Liver (tissue), 9 donors: ENCODE data around the gene COL4A1. TPM values are rescaled to one million over a fixed set of nuclear protein-coding genes. Genes with fewer than 3 reads are reported as not detected.

ENCODE experiments used
- DNase-seq: peaks from one replicate; pipeline ENCODE4 v3.0.0-alpha.2; 2017; ENCODE audit warnings: low spot score
- H3K27ac ChIP-seq, 2 donors: one replicate each; pipeline ENCODE4 v1.7.0; 2013; ENCODE audit warnings: inconsistent platforms in 2 of 2, low read length in 2 of 2, control low read depth in 1 of 2, low read depth in 1 of 2, mild to moderate bottlenecking in 1 of 2
- H3K27me3 ChIP-seq, 4 donors: one replicate each; pipeline versions ENCODE4 v1.6.1 to v1.7.0; 2013; ENCODE audit warnings: low read length in 3 of 4, inconsistent platforms in 1 of 4, mild to moderate bottlenecking in 1 of 4, moderate library complexity in 1 of 4; ENCODE audit not compliant: control insufficient read depth in 4 of 4, insufficient read depth in 4 of 4
- H3K36me3 ChIP-seq, 4 donors: one replicate each; pipeline versions ENCODE4 v1.6.1 to v1.7.0; 2013; ENCODE audit warnings: low read length in 3 of 4, mild to moderate bottlenecking in 3 of 4, low read depth in 1 of 4, moderate library complexity in 1 of 4; ENCODE audit not compliant: control insufficient read depth in 4 of 4, insufficient read depth in 3 of 4
- H3K4me1 ChIP-seq, 4 donors: one replicate each; pipeline versions ENCODE4 v1.6.1 to v1.7.0; 2013; ENCODE audit warnings: low read length in 3 of 4, mild to moderate bottlenecking in 3 of 4, moderate library complexity in 1 of 4; ENCODE audit not compliant: control insufficient read depth in 4 of 4, insufficient read depth in 4 of 4
- H3K4me3 ChIP-seq, 3 donors: one replicate each; pipeline versions ENCODE4 v1.6.1 to v1.7.0; 2013; ENCODE audit warnings: low read length in 3 of 3, control low read depth in 1 of 3, low read depth in 1 of 3, mild to moderate bottlenecking in 1 of 3
- H3K9ac ChIP-seq, 2 donors: one replicate each; pipeline ENCODE4 v1.7.0; 2013; ENCODE audit warnings: low read length in 2 of 2, mild to moderate bottlenecking in 2 of 2, moderate library complexity in 2 of 2, control low read depth in 1 of 2, low read depth in 1 of 2
- H3K9me3 ChIP-seq, 4 donors: one replicate each; pipeline versions ENCODE4 v1.6.1 to v1.7.0; 2013; ENCODE audit warnings: low read length in 3 of 4; ENCODE audit not compliant: control insufficient read depth in 4 of 4
- ATF3 ChIP-seq: IDR thresholded peaks from 2 replicates; pipeline ENCODE4 v1.6.1; 2016; ENCODE audit warnings: antibody characterized with exemption
- CTCF ChIP-seq: fragments of 150-350 bp; IDR thresholded peaks from 2 replicates; pipeline ENCODE4 v1.5.1; 2017; ENCODE audit warnings: improper control_type of control experiment, low read depth, low read length; ENCODE audit not compliant: missing input control
- EGR1 ChIP-seq, 2 donors: IDR thresholded peaks; 2 replicates each; pipeline ENCODE4 v1.6.1; 2016 to 2018; ENCODE audit warnings: antibody characterized with exemption in 2 of 2, low read depth in 2 of 2
- FOXA1 ChIP-seq: IDR thresholded peaks from 2 replicates; pipeline ENCODE4 v1.6.1; 2016; ENCODE audit warnings: antibody characterized with exemption
- GABPA ChIP-seq, 2 donors: IDR thresholded peaks in 1 of 2; conservative IDR thresholded peaks in 1 of 2; 2 replicates each; pipeline ENCODE4 v1.6.1; 2016; ENCODE audit warnings: antibody characterized with exemption in 2 of 2, mild to moderate bottlenecking in 1 of 2, moderate library complexity in 1 of 2
- HNF4G ChIP-seq: IDR thresholded peaks from 2 replicates; pipeline ENCODE4 v1.6.1; 2016; ENCODE audit warnings: antibody characterized with exemption
- MAX ChIP-seq: IDR thresholded peaks from 2 replicates; pipeline ENCODE4 v1.6.1; 2016; ENCODE audit warnings: antibody characterized with exemption
- NR2F2 ChIP-seq: IDR thresholded peaks from 2 replicates; pipeline ENCODE4 v1.6.1; 2016; ENCODE audit warnings: antibody characterized with exemption
- RAD21 ChIP-seq, 2 donors: IDR thresholded peaks; 2 replicates each; pipeline ENCODE4 v1.6.1; 2016; ENCODE audit warnings: antibody characterized with exemption in 2 of 2, mild to moderate bottlenecking in 2 of 2
- REST ChIP-seq: IDR thresholded peaks from 2 replicates; pipeline ENCODE4 v1.6.1; 2016; ENCODE audit warnings: antibody characterized with exemption, mild to moderate bottlenecking
- RXRA ChIP-seq, 2 donors: IDR thresholded peaks; 2 replicates each; pipeline ENCODE4 v1.6.1; 2017 to 2018; ENCODE audit warnings: antibody characterized with exemption in 2 of 2, mild to moderate bottlenecking in 1 of 2
- YY1 ChIP-seq: IDR thresholded peaks from 2 replicates; pipeline ENCODE4 v1.6.1; 2016; ENCODE audit warnings: antibody characterized with exemption, mild to moderate bottlenecking
- ZBTB33 ChIP-seq: IDR thresholded peaks from 2 replicates; pipeline ENCODE4 v1.6.1; 2016; ENCODE audit warnings: antibody characterized with exemption
- WGBS: extraction: QIAGEN DNeasy Blood & Tissue Kit; methylation state at CpG from one replicate; pipeline ENCODE4 v1.1.7; 2013; 5-methylcytosine and 5-hydroxymethylcytosine counted together
- polyA plus RNA-seq, 2 donors: library from polyadenylated mRNA; stranded (reverse) in 1 of 2; unstranded in 1 of 2; fragments of 200-250 nt in 1 of 2; fragments of >200 nt in 1 of 2; fragmentation: Nextera tagmentation in 1 of 2; extraction: Ambion mirVana in 1 of 2; gene quantifications; one replicate each; pipeline versions ENCODE4 v1.2.1 to v1.2.3, GENCODE V29; 2013 to 2015
- total RNA-seq, 2 donors: library from RNA; depleted of rRNA; stranded (reverse); fragments of >200 nt; gene quantifications; one replicate each; pipeline ENCODE4 v1.2.3, GENCODE V29; 2014
- donor health status: healthy.
- donor health status: healthy.
- donor health status: healthy.
- donor health status: healthy.
- donor health status: healthy.

The COL4A1 gene
- total and polyA plus RNA-seq, 4 donors = 5.0 to 68.5 (median 37.9) TPM

GRCh38 chr13:110231348-110232047, 75.5 kb downstream of the COL4A1 start:
- no peak overlapping the region for H3K4me3 ChIP-seq
- TF ChIP-seq RXRA (IDR thresholded peaks at IDR 0.05) (no peak), GABPA (IDR thresholded peaks at IDR 0.05 in 1 of 2, conservative IDR thresholded peaks at IDR 0.05 in 1 of 2) (no peak), FOXA1 (no peak), YY1 (no peak), ZBTB33 (no peak), HNF4G (no peak)
- 83% methylated on average over 16 of the region's 16 CpGs for WGBS
- DNase-seq = no peak
- no peak overlapping the region for H3K9ac ChIP-seq
- H3K27me3 ChIP-seq = no peaks in the 10 kb centered on the region
- no peak overlapping the region for H3K27ac ChIP-seq
- H3K36me3 ChIP-seq = no peaks in the 10 kb centered on the region
- H3K4me1 ChIP-seq = peaks cover 0 to 2% (median 0%) of the 10 kb centered on the region in 4 donors
- no peaks in the 10 kb centered on the region for H3K9me3 ChIP-seq

- H3K27me3 ChIP-seq = no peaks in the 10 kb centered on the region
- H3K9ac ChIP-seq = no peak overlapping the region
- H3K9me3 ChIP-seq = no peaks in the 10 kb centered on the region
- peaks cover 0 to 2% (median 0%) of the 10 kb centered on the region in 4 donors for H3K4me1 ChIP-seq
- no peak overlapping the region for H3K4me3 ChIP-seq
- DNase-seq = no peak
- TF ChIP-seq ATF3 (no peak), RXRA (IDR thresholded peaks at IDR 0.05) (no peak), EGR1 (IDR thresholded peaks at IDR 0.05; ENCODE audit: low read depth in 2 of 2) (no peak), MAX (no peak), GABPA (IDR thresholded peaks at IDR 0.05 in 1 of 2, conservative IDR thresholded peaks at IDR 0.05 in 1 of 2) (no peak), NR2F2 (no peak), YY1 (no peak)
- WGBS = 74% methylated on average over 18 of the region's 18 CpGs
- H3K36me3 ChIP-seq = no peaks in the 10 kb centered on the region
- no peak overlapping the region for H3K27ac ChIP-seq
These were observed 76.2 kb downstream of the COL4A1 start for GRCh38 chr13:110230661-110231347.

GRCh38 chr13:110229905-110230563, 76.9 kb downstream of the COL4A1 start:
- Histone ChIP-seq H3K9ac (no peak overlapping the region), H3K27me3 (no peaks in the 10 kb centered on the region), H3K4me1 (peaks cover 0 to 2% (median 0%) of the 10 kb centered on the region in 4 donors), H3K4me3 (no peak overlapping the region), H3K27ac (no peak overlapping the region), H3K36me3 (no peaks in the 10 kb centered on the region), H3K9me3 (no peaks in the 10 kb centered on the region)
- DNase-seq = no peak
- 81% methylated on average over 16 of the region's 16 CpGs for WGBS
- TF ChIP-seq REST = no peak
- no peak for TF ChIP-seq MAX
- no peak for TF ChIP-seq RXRA (IDR thresholded peaks at IDR 0.05)
- TF ChIP-seq ZBTB33 = no peak
- TF ChIP-seq FOXA1 = no peak
- no peak for TF ChIP-seq RAD21 (IDR thresholded peaks at IDR 0.05)
- no peak for TF ChIP-seq YY1
- no peak for TF ChIP-seq CTCF
- no peak for TF ChIP-seq EGR1 (IDR thresholded peaks at IDR 0.05; ENCODE audit: low read depth in 2 of 2)
